Cardiac fibroblast (primary cell): ENCODE data around the gene ZNF503.

Experiments
- DNase-seq, 2 donors: peaks; one replicate each; pipeline versions ENCODE4 v3.0.0 to v3.0.0-alpha.2; 2010; ENCODE audit warnings: low read depth in 2 of 2
- H3K4me3 ChIP-seq, 2 donors: replicated peaks in 1 of 2; 1 replicate in 1 of 2; 2 replicates in 1 of 2; pipeline ENCODE4 v1.5.1; 2011; ENCODE audit warnings: low read depth in 2 of 2, low read length in 2 of 2, mild to moderate bottlenecking in 2 of 2, moderate library complexity in 1 of 2
- TF ChIP-seq, protein P1 (sequence below): IDR thresholded peaks from one replicate; pipeline ENCODE4 v1.5.1; 2011; ENCODE audit warnings: low read depth, mild to moderate bottlenecking, low read length, inconsistent platforms

Gene ZNF503

DNA sequence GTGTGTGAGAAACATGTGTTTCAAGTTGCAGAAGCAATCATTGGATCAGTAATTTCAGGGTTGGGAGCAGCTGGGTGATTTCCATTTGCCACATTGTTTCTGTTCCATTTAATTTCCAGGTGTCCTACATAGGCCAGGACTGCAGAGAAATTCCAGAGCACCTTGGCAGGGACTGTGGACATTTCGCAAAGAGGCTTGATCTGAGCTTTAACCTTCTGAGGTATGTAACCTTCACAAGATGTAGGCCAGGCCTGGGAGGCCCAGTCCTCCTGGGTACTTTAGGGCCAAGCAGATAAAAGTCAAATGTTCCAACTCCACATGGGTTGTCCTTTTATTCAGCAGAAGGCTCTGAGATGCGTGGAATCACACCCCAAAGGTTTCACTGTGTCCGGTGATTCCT, 36.7 kb upstream of the ZNF503 start:
- TF ChIP-seq, protein P1, sequence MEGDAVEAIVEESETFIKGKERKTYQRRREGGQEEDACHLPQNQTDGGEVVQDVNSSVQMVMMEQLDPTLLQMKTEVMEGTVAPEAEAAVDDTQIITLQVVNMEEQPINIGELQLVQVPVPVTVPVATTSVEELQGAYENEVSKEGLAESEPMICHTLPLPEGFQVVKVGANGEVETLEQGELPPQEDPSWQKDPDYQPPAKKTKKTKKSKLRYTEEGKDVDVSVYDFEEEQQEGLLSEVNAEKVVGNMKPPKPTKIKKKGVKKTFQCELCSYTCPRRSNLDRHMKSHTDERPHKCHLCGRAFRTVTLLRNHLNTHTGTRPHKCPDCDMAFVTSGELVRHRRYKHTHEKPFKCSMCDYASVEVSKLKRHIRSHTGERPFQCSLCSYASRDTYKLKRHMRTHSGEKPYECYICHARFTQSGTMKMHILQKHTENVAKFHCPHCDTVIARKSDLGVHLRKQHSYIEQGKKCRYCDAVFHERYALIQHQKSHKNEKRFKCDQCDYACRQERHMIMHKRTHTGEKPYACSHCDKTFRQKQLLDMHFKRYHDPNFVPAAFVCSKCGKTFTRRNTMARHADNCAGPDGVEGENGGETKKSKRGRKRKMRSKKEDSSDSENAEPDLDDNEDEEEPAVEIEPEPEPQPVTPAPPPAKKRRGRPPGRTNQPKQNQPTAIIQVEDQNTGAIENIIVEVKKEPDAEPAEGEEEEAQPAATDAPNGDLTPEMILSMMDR, result no peak
- H3K4me3 ChIP-seq, result no peak overlapping the region
- no peak for DNase-seq

DNA sequence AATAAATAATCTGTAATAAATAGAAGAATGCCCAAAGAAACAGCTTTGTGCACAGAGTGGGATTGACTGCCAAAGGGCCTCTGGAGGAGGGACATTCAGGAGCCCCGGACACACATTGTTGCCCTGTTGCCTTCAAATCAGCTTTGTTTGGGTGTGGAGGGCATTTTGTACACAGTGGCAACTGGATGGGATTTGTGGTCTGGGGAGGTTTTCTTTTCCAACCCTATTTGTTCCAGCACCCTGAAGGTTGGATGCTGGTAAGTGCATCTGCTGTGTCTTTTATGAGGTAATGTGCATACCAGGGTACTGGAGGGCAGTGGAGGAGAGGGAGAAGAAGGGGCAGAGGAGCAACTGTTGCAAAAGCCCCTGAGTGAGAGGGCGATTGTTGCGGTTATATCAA, 36.1 kb upstream of the ZNF503 start:
- TF ChIP-seq, protein P1, result no peak
- H3K4me3 ChIP-seq, result no peak overlapping the region
- no peak for DNase-seq

DNA sequence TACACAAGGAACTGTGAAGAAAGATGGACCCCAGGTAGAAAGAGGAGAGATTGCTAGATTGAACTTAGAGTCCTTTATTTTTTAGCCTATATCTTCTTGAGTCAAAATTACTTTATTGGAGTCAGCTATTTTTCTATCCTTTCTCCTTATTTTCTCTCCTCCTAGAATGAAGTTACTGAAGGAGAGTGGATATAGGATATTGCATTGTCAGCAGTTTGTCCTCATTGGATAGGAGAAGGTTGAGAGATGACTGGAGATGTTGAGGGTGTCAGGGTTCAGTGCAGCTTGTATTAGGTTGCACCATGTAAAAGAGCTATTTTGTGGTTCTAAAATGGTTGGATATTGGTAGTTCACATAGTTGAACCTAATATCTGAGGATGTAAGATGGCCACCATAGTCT, 35.3 kb upstream of the ZNF503 start:
- no peak for DNase-seq
- TF ChIP-seq, protein P1, result no peak
- H3K4me3 ChIP-seq, result no peak overlapping the region

DNA sequence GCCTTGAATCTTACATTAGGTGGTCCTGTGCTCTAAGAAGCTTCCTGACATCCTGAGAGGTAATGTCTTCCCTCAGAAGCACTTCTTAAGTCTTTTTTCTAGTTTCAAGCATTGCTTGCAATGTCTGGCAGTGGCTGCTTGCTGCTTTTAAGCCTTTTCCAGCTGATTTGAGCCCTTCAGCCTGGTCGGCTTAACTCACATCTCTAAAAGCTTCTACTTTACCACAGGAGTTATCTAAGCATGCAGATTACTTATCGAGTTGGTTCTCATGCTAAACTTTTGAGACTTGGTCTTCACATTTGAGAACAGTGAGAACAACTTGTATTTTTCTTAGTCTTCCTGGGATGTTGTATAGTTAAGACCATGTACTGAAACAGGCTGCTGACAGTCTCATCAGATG, 33.7 kb upstream of the ZNF503 start:
- no peak overlapping the region for H3K4me3 ChIP-seq
- DNase-seq, result no peak
- TF ChIP-seq, protein P1, result no peak

DNA sequence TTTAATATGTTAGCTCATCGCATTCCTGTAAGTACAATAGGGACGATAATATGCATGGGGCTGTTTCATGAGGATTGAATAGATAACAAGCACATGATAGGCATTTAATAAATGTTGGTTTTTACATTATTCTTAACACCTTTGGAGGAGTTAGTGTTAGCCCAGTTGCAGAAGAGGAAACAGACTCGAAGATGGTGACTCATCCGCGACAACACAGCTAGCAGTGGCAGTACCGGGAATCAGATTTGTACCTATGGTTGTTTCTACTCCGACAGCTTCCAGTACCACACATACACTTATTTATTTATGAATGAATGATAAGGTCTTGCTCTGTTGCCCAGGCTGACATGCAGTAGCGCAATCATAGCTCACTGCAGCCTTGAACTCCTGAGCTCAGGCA, 32.7 kb upstream of the ZNF503 start:
- no peak overlapping the region for H3K4me3 ChIP-seq
- TF ChIP-seq, protein P1, result no peak
- no peak for DNase-seq

DNA sequence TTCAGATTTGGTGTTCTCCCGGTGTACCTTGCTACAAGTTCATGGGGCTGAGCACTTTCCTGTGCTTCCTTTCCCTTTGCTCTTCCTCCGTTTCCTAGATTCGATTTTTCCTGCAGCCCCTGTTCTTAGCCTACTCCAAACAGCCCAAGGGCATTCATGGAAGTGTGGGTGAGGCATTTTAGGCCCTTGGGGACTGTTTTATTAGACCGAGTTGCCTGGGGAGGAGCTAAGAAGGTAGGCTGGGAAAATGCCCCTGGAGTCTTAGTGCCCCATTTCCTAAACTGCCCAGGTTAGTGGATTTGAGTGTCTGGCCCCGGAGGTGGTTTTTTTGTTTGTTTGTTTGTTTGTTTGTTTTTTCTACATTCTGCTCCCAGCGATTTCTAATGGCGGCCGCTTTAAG, 31.7 kb upstream of the ZNF503 start:
- TF ChIP-seq, protein P1, result no peak
- no peak overlapping the region for H3K4me3 ChIP-seq
- no peak for DNase-seq

DNA sequence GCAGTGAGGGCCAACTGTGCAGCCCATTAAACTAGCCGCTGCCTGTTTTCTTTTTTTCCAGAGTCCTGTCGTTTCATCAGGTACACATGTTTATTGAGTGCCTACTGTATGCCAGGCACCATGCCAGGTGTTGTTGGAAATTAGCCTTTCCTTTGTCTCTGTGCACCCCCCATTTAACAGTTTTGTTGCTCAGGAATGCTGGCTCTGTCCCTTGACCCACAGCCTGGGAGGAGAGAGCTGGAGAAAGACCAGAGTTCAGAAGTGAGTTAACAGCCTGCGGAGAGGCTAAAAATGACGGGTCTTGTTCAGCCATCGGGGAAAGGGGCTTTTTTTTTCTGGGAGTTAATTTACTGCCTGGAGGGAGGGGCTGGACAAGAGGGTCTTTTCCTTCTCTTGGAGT, 31.2 kb upstream of the ZNF503 start:
- TF ChIP-seq, protein P1, result no peak
- H3K4me3 ChIP-seq, result no peak overlapping the region
- no peak for DNase-seq
